Measurements from ENCODE around the gene ZNF532. TPM values are rescaled to one million over a fixed set of nuclear protein-coding genes. Genes with fewer than 3 reads are reported as not detected.
A peak's percentile ranks its signal among the peaks of the same experiment; 100 is the strongest.
"Not testable (repeated sequence)": the region's sequence is repeated elsewhere in the genome, so short reads cannot be mapped to it uniquely, and the experiment has no call there.

The ZNF532 gene
- total RNA-seq, 1 donor from 2014 or later, result 49.4 TPM

DNA sequence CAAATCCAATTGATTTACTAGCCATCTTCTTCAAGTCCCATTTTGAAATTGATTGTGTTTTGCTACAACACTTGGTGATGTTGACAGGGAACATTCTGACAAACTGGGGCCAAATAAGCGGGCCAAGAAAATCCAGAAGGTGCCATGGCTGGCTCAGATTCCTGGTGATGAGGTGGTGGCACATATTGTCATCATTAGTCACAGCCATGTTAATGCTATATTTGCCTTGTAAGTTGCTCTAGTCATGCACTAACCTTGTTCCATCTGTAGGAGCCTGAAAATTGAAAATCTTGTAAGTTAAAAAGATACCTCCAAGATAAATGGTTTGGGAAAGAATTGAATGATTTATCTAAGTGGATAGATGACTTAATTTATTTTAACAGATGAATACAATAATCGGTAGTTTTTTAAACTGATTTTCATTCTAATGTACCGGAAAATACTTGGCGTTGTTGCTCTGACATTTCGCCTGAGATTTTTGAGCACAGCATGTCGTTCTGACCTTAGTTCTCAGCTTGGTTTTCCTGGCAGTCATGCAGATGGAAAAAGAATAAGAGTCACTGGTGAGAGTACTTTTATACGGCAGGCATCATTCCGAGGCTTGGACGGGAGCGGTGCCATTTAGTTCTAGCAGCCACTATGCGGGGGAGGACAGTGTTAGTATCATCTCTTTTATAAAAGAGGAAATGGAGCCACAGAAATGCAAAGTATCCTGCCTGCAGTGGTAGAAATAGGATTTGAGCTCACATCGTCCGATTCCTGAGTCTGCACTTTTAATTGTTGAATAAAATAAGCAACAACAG lies 133.9 kb downstream of the ZNF532 start:
- DNase-seq (ENCODE audit: low read depth), result peak; percentile 89

DNA sequence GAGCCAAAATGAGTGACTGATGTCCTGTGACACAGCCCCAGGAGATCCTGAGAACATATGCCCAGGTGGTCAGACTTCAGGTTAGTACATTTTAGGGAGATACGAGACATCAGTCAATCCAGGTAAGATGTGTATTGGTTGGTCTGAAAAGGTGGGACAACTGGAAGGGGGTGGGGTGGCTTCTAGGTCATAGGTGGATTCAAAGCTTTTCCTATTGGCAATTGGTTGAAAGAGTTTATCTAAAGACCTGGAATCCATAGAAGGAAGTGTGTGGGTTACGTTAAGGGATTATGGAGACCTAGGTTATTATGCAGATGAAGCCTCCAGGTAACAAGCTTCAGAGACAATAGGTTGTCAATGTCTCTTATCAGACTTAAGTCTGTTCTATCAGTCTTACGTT lies 136.5 kb downstream of the ZNF532 start:
- DNase-seq (ENCODE audit: low read depth), result no peak

DNA sequence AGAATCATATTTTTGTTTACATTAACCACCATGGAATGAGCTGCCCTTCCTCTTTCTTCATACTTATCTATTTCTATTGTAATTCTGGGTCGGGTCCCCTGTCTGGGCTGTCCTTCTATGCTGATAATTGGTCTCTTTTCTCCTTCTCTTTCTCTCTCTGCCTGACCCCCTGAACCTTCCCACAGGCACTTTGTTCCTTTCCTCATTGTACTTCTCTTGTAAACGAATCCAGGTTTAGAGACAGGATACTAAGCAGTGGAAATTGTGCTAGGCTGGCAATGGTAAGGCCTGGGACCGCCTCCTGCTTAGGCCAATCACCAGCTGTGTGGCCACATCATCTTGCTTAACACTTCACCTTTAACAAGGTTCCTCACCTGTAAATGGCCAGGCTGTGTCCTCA lies 137.0 kb downstream of the ZNF532 start:
- no peak for DNase-seq (ENCODE audit: low read depth)

DNA sequence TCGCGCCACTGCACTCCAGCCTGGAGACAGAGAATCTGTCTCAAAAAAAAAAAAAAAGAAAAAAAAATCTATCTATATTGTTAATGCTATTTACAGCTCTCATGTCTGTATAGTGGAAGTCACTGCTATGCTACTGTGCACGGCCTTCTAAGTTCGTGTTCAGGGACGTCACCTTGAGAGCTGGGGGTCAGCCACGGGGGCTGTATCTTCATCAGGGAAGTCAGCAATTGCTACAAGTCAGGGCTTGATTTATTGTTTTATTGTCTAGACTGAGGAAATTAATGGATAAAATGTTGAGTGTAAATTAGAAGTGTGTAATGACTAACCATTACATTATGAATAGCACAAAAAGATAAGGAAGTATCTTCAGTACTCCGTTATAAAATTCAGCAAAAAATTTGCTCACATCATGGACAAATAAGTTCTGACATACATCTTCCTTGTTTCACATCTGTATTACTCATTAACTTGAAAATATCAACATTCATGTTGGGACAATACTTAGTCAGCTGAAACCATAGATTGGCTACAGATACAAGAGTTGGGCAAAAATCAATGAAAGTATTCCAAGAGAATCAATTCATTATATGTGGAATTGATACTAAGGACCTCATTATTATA lies 138.4 kb downstream of the ZNF532 start:
- no peak for DNase-seq (ENCODE audit: low read depth)

DNA sequence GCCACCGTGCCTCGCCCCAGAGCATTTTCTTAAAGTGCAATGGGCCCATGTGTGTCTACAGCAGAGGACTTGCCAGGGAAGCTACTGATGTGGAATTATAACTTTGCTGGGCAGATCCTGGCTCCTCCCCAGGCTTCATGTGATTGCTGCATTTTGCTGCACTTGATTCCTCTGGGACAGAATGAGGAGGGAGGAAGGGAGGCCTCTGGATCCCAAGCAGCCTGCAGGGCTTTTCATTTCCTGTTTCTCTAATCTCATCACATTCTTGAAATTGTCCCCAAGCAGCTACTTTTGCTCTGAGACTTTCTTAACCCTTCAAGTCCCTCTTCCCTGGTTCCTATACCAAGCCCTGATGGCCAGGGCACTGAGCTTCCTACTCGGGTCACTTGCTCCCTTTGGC lies 140.6 kb downstream of the ZNF532 start:
- peak; percentile 65 for DNase-seq (ENCODE audit: low read depth)

DNA sequence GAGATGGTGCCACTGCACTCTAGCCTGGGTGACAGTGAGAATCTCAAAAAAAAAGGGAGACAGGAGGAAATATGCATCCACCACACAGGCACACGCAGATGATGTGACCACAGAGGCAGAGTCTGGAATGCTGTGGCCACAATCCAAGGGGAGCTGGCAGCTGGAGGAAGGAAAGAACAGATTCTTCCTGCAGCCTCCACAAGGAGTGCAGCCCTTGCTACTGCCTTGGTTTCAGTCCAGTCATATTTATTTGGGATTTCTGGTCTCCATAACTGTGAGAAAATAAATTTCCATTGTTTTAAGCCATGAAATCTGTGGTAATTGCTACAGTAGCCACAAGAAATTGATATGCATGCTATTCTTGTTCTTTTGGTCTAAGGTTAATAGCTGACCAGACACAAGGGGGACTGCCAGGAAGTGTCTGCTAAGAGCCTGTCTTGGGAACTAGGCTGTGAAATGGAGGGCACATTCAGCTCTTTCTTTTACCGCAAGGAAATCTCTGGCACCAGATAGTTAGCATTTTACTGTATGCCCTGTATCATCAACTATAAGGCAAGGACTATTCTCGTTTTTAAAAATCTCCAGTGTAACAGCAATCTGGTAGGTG lies 141.9 kb downstream of the ZNF532 start:
- DNase-seq (ENCODE audit: low read depth), result peak; percentile 83

DNA sequence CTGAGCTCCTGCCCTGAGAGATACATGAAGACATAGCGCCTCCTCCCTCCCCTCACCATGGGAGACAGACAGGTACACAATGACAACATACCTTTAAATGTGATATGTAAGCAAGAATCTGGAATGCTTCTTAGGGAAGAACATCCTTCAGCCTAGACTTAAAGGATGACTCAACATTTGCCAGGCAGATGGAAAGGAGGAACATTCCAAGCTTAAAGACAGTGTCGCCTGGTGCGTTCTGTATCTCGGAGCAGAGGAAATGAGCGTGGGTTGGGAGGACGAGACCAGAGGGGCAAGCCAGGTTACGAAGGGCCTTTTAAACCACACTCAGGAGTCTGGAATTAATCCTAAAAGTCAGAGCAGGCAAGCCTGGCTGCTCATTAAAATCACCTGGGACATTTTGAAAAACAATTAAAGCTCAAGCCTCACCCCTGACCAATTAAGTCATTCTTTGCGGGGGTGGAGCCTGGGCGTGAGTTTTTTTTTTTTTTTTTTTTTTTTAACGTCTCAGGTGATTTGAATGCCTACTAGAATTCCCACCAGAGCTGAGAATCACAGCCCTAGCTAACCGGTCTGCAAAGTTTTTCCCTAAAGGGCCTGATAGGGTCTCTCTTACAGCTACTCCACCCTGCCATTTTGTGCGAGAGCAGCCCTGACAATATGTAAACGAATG lies 143.8 kb downstream of the ZNF532 start:
- no peak for DNase-seq (ENCODE audit: low read depth)

DNA sequence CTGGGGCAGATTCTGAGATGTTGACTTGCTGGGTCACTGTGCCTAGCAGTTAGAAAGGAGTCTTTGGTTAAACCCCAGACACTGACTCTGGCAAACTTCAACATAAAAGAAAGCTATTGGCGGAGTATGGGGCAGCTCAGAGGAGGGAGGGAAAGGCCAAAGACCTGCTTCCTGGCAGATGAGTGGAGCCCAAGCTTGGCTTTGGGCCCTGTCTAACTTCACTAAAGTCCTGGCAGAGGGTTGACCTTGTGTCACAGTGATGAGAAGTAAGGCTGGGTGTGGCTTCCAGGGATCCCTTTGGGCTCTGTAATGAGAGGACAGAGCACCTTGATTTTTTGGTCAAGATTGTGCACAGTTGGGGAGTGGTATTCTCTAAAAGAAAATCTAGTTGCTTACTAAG lies 145.2 kb downstream of the ZNF532 start:
- no peak for DNase-seq (ENCODE audit: low read depth)

DNA sequence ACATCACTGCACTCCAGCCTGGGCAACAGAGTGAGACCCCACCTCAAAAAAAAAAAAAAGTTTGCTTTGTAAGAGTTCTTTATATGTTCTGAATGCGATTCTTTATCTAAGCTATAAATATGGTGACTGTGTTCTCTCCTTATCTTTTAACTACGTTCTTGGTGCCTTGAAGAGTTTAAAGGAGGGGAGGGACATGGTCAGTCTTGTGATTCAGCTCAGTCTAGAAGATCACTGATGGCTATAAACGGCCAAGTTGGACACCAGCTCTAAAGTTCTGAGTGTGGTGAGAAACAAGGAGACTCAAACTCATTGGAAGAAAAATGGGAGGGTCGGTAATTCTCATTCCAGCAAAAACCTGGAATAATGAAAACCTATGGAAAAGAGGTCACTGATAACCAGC lies 146.6 kb downstream of the ZNF532 start:
- no peak for DNase-seq (ENCODE audit: low read depth)

DNA sequence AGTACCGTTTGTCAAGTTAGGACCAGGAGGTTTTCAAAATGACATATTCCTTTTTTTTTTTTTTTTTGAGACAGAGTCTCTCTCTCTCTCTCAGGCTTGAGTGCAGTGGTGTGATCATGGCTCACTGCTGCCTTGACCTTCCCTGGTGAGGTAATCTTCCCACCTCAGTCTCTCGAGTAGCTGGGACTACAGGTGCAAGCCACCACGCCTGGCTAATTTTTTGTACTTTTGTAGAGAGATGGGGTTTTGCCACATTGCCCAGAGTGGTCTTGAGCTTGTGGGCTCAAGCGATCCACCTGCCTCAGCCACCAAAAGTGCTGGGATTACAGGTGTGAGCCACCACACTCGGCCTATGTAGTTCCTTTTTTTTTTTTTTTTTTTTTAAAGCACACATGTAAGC lies 147.1 kb downstream of the ZNF532 start:
- DNase-seq (ENCODE audit: low read depth), result no peak

DNA sequence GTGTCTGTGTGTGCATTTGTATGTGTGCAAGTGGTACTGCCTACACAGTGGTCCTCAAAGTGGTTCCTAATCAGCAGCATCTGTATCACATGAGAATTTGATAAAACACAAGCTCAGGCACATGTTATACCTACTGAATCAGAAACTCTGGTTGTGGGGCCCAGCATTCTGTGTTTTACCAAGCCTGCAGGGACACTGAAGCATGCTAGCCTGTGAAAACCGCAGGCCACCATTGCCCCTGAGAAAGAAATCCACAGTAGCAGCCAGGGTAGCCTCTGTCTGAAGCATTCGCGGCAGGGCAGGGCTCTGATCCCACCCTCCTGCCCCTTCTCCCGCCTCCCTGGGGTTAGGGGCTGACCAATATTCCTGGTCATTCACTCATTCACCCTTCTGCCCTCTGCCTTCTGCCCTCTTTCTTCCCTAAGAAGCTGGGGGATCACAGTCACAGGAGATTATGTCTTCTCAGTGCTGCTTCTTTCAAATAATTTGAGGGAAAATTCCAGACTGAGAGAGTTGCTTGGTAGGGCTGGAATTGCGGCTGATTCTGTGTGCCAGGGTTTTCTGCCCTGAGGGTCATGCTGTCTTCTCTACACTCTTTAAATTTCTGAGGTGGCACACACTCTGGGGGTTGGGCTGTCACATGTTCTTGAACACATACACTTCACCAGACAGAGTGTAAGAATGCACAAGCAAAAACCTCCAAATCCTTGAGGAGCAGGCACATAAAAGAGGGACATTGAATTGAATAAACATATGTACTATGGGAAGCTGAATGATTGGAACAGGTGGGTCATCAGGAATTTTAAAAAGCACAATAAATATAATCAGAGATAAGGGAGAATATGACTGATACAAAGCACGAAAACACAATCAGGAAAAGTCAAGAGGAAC lies 148.4 kb downstream of the ZNF532 start:
- no peak for DNase-seq (ENCODE audit: low read depth)

DNA sequence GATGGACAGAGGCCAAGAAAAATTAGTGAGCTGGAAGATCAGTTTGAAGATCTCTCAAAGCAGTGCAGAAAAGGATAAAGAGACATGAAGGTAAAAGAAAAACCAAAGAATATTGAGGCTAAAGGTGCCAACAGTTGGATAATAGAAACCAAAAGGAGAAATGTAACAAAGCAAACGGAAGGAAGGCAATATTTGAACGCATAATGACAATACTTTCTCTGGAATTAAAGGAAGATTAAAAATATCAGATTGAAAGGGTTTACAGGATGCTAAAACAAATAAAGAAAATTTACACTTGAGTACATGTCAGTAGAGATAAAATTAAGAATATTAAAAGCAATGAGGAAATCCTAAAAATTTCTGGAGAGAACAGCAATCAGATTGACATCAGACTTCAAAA lies 149.1 kb downstream of the ZNF532 start:
- DNase-seq (ENCODE audit: low read depth), result no peak

DNA sequence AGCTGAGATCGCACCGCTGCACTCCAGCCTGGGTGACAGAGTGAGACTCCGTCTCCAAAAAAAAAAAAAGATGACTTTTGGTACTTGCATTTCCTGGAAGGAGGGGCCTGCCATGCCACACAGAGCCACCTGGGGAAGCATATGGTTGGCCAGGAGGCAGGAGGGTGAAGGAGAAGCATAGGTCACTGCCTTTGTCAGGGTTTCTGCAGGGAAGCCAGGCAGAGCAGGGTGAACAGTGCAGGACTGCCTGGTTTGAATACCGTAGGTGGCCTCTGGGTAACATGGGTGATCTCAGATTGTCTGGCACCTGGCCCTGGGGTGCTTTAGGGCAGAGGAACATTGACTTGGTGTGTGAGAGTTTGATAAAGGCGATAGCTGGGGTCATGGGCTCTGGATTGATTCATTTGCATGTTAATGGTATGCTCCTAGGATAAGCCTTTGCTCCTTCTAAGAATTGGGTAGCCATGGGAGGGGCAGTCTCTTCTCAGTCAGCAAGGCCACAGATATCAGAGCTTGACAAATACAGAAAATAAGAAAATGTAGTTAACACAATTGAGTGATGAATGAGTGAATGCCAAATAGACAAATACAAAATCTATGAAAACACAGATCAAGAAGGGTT lies 151.0 kb downstream of the ZNF532 start:
- no peak for DNase-seq (ENCODE audit: low read depth)

DNA sequence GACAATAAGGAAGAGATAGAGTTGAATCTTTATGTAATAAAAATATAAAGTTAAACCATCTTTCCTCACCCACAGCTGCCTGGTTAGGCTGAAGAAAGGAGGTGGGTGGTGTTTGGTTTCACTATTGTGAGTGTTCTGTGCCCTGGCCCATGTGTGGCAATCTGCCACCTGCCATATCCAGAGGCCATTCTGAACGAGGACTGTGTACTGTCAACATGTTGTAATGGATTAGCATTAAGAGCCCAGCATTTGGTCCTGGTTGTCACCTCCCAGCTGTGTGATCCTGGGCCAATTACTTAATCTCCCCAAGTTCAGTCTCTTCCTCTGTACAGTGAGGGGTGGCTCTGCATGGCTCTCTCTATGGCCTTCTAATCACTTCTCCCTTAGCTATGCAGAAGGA lies 156.8 kb downstream of the ZNF532 start:
- DNase-seq (ENCODE audit: low read depth), result peak; percentile 63

DNA sequence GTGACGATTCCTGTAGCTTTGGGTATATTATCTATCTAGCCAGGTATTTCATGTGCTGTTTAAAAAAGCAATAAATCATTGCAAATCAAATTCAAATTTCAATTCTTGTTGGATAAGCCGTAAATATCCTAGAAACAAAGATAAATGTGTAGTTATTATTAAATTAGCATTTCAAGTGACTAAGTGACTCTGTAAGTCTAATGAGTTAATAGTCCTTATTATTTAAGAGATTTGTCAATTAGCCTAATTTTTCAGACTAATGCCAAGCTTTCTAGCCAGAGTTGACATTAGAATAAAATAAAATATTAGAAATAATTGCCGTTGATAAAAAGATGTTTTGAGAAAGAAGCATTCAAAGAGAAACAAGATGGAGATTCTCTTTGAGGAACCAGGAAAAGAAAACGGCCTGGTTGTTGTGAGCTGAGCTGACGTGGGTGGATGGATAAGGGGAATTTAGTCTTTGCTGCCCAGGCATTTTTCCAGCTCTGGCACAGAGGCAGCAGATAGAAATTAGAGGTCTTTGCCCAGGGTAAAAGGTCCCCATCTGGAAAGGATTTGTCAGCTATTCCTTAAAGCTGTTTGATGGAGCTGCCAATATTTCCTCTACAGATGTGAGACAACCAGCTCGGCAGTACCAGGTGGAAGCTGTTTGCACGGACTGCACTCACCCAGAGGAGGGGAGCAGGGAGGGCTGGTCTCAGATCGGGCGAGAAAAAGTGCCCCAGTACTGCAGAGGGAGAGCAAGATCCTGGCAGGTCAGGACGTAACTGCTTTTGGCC lies 157.7 kb downstream of the ZNF532 start:
- DNase-seq (ENCODE audit: low read depth), result peak; percentile 7

DNA sequence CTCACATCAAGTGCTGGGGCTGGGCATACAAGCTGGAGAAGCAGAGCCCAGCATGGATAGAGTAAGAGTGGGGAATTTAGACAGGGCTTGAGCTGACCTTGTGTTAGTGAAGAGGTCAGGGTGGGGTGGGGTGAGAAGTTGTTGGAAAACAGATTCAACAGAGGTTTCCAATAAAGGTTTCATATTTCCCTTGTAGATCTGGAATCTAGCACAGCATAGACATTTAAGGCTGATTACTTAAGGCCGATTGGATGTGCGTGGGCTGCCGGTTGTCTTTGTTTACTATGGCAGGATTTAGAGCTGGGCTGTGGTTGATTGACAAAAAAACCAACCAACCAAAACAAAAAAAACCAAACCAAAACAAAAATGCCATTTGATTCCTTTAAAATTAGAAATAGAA lies 160.2 kb downstream of the ZNF532 start:
- peak; percentile 14 for DNase-seq (ENCODE audit: low read depth)

DNA sequence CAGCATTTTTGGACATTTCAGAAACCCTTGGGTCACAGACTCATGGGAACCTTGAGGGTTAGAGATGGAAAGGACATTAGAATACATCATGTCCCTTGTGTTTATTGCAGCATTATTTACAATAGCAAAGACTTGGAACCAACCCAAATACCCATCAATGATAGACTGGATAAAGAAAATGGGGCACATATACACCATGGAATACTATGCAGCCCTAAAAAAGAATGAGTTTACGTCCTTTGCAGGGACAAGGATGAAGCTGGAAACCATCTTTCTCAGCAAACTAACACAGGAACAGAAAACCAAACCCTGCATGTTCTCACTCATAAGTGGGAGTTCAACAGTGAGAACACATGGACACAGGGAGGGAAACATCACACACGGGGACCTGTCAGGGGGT lies 160.9 kb downstream of the ZNF532 start:
- DNase-seq (ENCODE audit: low read depth), result not testable (repeated sequence)

DNA sequence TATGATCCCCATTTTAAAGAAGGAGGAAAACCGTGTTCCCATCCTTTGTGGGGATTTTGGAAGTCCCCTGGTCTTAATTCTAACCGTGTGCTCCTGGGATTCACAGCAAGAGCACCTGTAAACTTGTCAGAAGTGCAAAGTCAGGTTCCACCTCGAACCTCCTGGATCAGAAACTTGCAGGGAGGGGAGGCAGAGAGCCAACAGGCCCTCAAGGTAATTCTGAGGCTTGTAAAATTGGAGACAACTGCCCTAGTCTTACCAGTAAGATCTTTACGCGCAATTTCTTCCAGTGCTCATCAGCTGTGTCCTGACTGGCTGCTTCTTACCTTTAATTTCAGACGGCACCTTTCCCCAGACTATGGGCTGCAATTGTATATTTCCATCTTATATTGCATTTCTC lies 161.7 kb downstream of the ZNF532 start:
- no peak for DNase-seq (ENCODE audit: low read depth)

DNA sequence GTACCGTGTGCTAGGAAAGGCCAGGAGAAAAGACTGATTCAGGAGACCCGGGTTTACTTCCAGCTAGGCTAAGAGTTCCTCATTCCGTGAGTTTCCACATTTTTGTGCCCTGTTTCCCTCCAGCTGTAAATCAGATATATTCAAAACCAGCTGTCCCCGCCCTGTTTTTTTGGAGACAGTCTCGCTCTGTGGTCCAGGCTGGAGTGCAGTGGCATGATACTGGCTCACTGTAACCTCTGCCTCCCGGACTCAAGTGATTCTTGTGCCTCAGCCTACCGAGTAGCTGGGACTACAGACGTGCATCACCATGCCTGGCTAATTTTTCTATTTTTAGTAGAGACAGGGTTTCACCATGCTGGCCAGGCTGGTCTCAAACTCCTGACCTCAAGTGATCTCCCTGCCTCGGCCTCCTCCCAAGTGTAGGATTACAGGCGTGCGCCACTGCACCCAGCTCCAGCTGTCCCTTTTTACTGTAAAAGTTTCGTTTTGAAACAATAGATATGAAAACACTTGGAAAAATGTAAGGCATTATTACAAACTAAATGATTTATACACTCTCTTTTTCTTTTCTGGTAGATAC lies 162.2 kb downstream of the ZNF532 start:
- DNase-seq (ENCODE audit: low read depth), result no peak
